Measurements from ENCODE around the gene CADM2. TPM values are rescaled to one million over a fixed set of nuclear protein-coding genes. Genes with fewer than 3 reads are reported as not detected.

CADM2 gene
- total RNA-seq, 1 experiment from 2014 or later = 0.64 TPM

DNA sequence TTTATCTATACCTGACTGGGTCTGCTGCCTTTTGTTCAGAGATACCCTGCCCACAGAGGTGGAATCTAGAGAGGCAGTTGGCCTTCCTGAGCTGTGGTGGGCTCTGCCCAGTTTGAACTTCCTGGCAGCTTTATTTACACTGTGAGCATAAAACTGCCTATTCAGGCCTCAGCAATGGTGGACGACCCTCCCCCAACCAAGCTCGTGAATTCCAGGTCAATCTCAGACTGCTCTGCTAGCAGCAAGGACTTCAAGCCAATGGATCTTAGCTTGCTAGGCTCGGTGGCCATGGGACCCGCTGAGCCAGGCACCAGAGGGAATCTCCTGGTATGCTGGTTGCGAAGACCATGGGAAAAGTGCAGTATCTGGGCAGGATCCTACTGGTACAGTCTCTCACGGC is 270.2 kb downstream of the CADM2 start:
- Histone ChIP-seq H3K9me3 (ENCODE audit: control insufficient read depth, insufficient read depth, low read depth, low read length) (no peaks in the 10 kb centered on the region), H3K36me3 (ENCODE audit: control insufficient read depth, insufficient read depth, low read length) (no peaks in the 10 kb centered on the region), H3K4me3 (ENCODE audit: low read depth in 2 of 2, low read length in 2 of 2) (no peak overlapping the region), H3K27ac (ENCODE audit: low read length) (no peak overlapping the region), H3K4me1 (ENCODE audit: control insufficient read depth, insufficient read depth, low read length) (no peaks in the 10 kb centered on the region), H3K27me3 (ENCODE audit: control insufficient read depth, insufficient read depth, low read length) (no peaks in the 10 kb centered on the region)
- POLR2A ChIA-PET = no interaction called here
- BruUV-seq (replicated peaks) = no TSS peak
- CTCF ChIA-PET = no interaction called here
- intact Hi-C loops (cut with micrococcal nuclease; ENCODE audit: unreplicated experiment) (no loop called here), in situ Hi-C loops (cut with HindIII; ENCODE audit: low pct_unique_long_range_greater_than_20kb, low sequenced_read_pairs) (no loop called here)
- ATAC-seq (no peak), DNase-seq (ENCODE audit: low read depth, low spot score) (no peak)
- TF ChIP-seq SIN3A (IDR thresholded peaks at IDR 0.05; ENCODE audit: borderline replicate concordance, insufficient read depth, low read depth, low read length) (no peak), TCF7L2 (IDR thresholded peaks at IDR 0.05; ENCODE audit: low read depth, low read length) (no peak), POLR2AphosphoS5 (IDR thresholded peaks at IDR 0.05; ENCODE audit: low read depth, low read length) (no peak)
- TF ChIP-seq, protein P1, sequence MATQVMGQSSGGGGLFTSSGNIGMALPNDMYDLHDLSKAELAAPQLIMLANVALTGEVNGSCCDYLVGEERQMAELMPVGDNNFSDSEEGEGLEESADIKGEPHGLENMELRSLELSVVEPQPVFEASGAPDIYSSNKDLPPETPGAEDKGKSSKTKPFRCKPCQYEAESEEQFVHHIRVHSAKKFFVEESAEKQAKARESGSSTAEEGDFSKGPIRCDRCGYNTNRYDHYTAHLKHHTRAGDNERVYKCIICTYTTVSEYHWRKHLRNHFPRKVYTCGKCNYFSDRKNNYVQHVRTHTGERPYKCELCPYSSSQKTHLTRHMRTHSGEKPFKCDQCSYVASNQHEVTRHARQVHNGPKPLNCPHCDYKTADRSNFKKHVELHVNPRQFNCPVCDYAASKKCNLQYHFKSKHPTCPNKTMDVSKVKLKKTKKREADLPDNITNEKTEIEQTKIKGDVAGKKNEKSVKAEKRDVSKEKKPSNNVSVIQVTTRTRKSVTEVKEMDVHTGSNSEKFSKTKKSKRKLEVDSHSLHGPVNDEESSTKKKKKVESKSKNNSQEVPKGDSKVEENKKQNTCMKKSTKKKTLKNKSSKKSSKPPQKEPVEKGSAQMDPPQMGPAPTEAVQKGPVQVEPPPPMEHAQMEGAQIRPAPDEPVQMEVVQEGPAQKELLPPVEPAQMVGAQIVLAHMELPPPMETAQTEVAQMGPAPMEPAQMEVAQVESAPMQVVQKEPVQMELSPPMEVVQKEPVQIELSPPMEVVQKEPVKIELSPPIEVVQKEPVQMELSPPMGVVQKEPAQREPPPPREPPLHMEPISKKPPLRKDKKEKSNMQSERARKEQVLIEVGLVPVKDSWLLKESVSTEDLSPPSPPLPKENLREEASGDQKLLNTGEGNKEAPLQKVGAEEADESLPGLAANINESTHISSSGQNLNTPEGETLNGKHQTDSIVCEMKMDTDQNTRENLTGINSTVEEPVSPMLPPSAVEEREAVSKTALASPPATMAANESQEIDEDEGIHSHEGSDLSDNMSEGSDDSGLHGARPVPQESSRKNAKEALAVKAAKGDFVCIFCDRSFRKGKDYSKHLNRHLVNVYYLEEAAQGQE (IDR thresholded peaks at IDR 0.05; ENCODE audit: insufficient read depth in 1 of 2, low read depth in 2 of 2, low read length in 1 of 2) = no peak
- TF ChIP-seq, protein P2, sequence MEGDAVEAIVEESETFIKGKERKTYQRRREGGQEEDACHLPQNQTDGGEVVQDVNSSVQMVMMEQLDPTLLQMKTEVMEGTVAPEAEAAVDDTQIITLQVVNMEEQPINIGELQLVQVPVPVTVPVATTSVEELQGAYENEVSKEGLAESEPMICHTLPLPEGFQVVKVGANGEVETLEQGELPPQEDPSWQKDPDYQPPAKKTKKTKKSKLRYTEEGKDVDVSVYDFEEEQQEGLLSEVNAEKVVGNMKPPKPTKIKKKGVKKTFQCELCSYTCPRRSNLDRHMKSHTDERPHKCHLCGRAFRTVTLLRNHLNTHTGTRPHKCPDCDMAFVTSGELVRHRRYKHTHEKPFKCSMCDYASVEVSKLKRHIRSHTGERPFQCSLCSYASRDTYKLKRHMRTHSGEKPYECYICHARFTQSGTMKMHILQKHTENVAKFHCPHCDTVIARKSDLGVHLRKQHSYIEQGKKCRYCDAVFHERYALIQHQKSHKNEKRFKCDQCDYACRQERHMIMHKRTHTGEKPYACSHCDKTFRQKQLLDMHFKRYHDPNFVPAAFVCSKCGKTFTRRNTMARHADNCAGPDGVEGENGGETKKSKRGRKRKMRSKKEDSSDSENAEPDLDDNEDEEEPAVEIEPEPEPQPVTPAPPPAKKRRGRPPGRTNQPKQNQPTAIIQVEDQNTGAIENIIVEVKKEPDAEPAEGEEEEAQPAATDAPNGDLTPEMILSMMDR (IDR thresholded peaks at IDR 0.05) = no peak

DNA sequence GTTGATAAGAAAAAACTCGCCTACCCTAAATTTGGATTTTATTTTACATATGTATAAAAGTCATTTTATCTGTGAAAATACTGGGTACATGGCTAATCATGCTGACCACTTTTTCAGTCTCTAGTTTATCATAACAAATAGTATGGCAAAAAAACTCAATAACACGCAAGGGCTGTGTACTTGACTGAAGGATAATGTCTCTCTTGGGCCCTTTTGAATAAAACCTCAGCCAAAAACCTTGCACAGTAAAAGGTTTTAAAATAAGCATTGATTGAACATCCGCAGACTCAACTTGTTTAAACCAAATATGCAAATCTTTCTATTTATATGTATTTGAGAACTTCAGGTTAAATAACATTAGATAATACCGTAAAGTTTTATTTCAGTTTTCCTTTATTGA is 285.3 kb downstream of the CADM2 start:
- no peaks in the 10 kb centered on the region for H3K27me3 ChIP-seq (ENCODE audit: control insufficient read depth, insufficient read depth, low read length)
- no peaks in the 10 kb centered on the region for H3K36me3 ChIP-seq (ENCODE audit: control insufficient read depth, insufficient read depth, low read length)
- intact Hi-C loops (cut with micrococcal nuclease; ENCODE audit: unreplicated experiment) (no loop called here), in situ Hi-C loops (cut with HindIII; ENCODE audit: low pct_unique_long_range_greater_than_20kb, low sequenced_read_pairs) (no loop called here)
- no peaks in the 10 kb centered on the region for H3K9me3 ChIP-seq (ENCODE audit: control insufficient read depth, insufficient read depth, low read depth, low read length)
- no peak for DNase-seq (ENCODE audit: low read depth, low spot score)
- H3K4me1 ChIP-seq (ENCODE audit: control insufficient read depth, insufficient read depth, low read length) = no peaks in the 10 kb centered on the region
- POLR2A ChIA-PET = no interaction called here
- H3K4me3 ChIP-seq (ENCODE audit: low read depth in 2 of 2, low read length in 2 of 2) = no peak overlapping the region
- ATAC-seq = no peak
- CTCF ChIA-PET = no interaction called here
- no TSS peak for BruUV-seq (replicated peaks)
- no peak overlapping the region for H3K27ac ChIP-seq (ENCODE audit: low read length)
- TF ChIP-seq POLR2AphosphoS5 (IDR thresholded peaks at IDR 0.05; ENCODE audit: low read depth, low read length) (no peak), SIN3A (IDR thresholded peaks at IDR 0.05; ENCODE audit: borderline replicate concordance, insufficient read depth, low read depth, low read length) (no peak), TCF7L2 (IDR thresholded peaks at IDR 0.05; ENCODE audit: low read depth, low read length) (no peak)
- TF ChIP-seq, protein P2 (IDR thresholded peaks at IDR 0.05) = no peak
- TF ChIP-seq, protein P1 (IDR thresholded peaks at IDR 0.05; ENCODE audit: insufficient read depth in 1 of 2, low read depth in 2 of 2, low read length in 1 of 2) = no peak
